A549 (cell line): ENCODE measurements around the gene COL2A1.

Source experiments
- KDM1A ChIP-seq: fragments of 200-600 bp; sonication (generic); IDR thresholded peaks from 2 replicates; pipeline ENCODE4 v1.6.1; 2016; ENCODE audit warnings: low read depth, mild to moderate bottlenecking
- MAX ChIP-seq: IDR thresholded peaks from 2 replicates; pipeline ENCODE4 v1.6.1; 2012
- POLR2A ChIP-seq: IDR thresholded peaks from 2 replicates; pipeline ENCODE4 v1.6.1; 2012; ENCODE audit warnings: mild to moderate bottlenecking, low read length
- TF ChIP-seq, protein P1 (sequence below): fragments of >200 bp; sonication (Bioruptor Twin); formaldehyde crosslinking; IDR thresholded peaks from 3 replicates; pipeline ENCODE4 v1.5.1; 2016
- TF ChIP-seq, protein P2 (sequence below): IDR thresholded peaks from 2 replicates; pipeline ENCODE4 v1.6.1; 2012; ENCODE audit warnings: low read depth, borderline replicate concordance

DNA sequence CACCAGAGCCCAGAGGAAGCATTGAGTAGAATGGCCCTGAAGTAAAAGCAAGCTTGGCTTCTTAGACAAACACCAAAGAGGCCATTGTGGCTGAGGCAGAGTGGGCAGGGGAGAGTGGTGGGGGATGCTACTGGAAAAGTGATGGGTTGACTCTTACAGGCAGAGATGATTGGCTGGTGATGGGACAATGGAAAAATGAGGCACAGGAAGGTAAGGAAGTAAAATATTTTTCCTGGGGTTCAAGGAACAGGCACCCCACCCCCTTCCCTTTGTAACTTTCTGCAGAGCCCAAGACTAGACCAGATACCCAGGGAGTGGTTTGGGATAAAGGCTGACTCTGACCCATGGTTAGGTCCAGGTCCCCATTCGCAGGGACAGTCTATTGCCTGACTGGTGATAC is 34.9 kb upstream of the COL2A1 start:
- TF ChIP-seq POLR2A: no peak
- TF ChIP-seq, protein P1, sequence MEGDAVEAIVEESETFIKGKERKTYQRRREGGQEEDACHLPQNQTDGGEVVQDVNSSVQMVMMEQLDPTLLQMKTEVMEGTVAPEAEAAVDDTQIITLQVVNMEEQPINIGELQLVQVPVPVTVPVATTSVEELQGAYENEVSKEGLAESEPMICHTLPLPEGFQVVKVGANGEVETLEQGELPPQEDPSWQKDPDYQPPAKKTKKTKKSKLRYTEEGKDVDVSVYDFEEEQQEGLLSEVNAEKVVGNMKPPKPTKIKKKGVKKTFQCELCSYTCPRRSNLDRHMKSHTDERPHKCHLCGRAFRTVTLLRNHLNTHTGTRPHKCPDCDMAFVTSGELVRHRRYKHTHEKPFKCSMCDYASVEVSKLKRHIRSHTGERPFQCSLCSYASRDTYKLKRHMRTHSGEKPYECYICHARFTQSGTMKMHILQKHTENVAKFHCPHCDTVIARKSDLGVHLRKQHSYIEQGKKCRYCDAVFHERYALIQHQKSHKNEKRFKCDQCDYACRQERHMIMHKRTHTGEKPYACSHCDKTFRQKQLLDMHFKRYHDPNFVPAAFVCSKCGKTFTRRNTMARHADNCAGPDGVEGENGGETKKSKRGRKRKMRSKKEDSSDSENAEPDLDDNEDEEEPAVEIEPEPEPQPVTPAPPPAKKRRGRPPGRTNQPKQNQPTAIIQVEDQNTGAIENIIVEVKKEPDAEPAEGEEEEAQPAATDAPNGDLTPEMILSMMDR: no peak
- no peak for TF ChIP-seq KDM1A
- no peak for TF ChIP-seq MAX
- TF ChIP-seq, protein P2, sequence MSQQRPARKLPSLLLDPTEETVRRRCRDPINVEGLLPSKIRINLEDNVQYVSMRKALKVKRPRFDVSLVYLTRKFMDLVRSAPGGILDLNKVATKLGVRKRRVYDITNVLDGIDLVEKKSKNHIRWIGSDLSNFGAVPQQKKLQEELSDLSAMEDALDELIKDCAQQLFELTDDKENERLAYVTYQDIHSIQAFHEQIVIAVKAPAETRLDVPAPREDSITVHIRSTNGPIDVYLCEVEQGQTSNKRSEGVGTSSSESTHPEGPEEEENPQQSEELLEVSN: no peak
